HCT116 (cell line): ENCODE results near the gene TPP1. TPM values are rescaled to one million over a fixed set of nuclear protein-coding genes. Genes with fewer than 3 reads are reported as not detected.

Experiments used
- ATAC-seq: fragments of 200-7000 bp; cut with Tn5 transposase; 2 replicates; pipeline ENCODE4 v1.9.1; 2020; ENCODE audit warnings: mild to moderate bottlenecking, moderate library complexity
- BruUV-seq: library from RNA; stranded (reverse); fragments of 400-500 nt; replicated peaks from 2 replicates; lab custom pipeline; 2021; lab: Mats Ljungman, UMichigan
- CTCF ChIA-PET: fragments of 300-600 bp; sonication (Branson Sonifier 250); formaldehyde crosslinking; loops from one replicate; lab custom pipeline; 2021; ENCODE audit warnings: antibody characterized with exemption; lab: Charles Lee
- POLR2A ChIA-PET: fragments of 300-600, 350-600 bp; sonication (Branson Sonifier 250); formaldehyde crosslinking; loops from one replicate; lab custom pipeline; 2021; ENCODE audit warnings: antibody characterized with exemption; lab: Charles Lee
- RAD21 ChIA-PET, 2 experiments: fragments of 300-600 bp; sonication (Branson Sonifier 250); formaldehyde crosslinking; loops; one replicate each; lab custom pipeline; 2023; ENCODE audit warnings: low total read pairs in 2 of 2; ENCODE audit not compliant: uncharacterized antibody in 2 of 2, unreplicated experiment in 2 of 2, low non-redundant PET in 1 of 2; lab: Charles Lee
- DNase-seq: peaks from one replicate; pipeline ENCODE4 v3.0.0-alpha.2; 2010; ENCODE audit warnings: low read depth, low spot score
- H2AFZ ChIP-seq: fragments of 200-600 bp; shearing (Covaris generic), sonication (generic); 2 replicates; pipeline ENCODE4 v1.6.1; 2017; ENCODE audit warnings: low read depth, mixed run types, mixed read lengths, antibody characterized with exemption, low read length; ENCODE audit not compliant: poor library complexity, severe bottlenecking
- H3K27ac ChIP-seq: 2 replicates; pipeline ENCODE4 v1.5.1; 2012; ENCODE audit warnings: low read depth, low read length
- H3K27me3 ChIP-seq: fragments of 200-600 bp; sonication (generic); 2 replicates; pipeline ENCODE4 v1.6.1; 2016; ENCODE audit warnings: mixed run types, low read length, mixed read lengths; ENCODE audit not compliant: insufficient read depth
- H3K36me3 ChIP-seq, 2 experiments: fragments of 200-500 bp in 1 of 2; fragments of 200-600 bp in 1 of 2; sonication (Bioruptor generic) in 1 of 2; sonication (generic) in 1 of 2; 2 replicates each; pipeline versions ENCODE4 v1.5.1 to v1.6.1; 2014 to 2016; ENCODE audit warnings: low read length in 2 of 2, inconsistent platforms in 1 of 2, mixed read lengths in 1 of 2, mixed run types in 1 of 2; ENCODE audit not compliant: insufficient read depth in 2 of 2, control insufficient read depth in 1 of 2
- H3K4me1 ChIP-seq, 2 experiments: fragments of 200-600 bp in 1 of 2; sonication (generic) in 1 of 2; 2 replicates each; pipeline versions ENCODE4 v1.5.1 to v1.6.1; 2012 to 2017; ENCODE audit warnings: low read length in 2 of 2, inconsistent platforms in 1 of 2, mild to moderate bottlenecking in 1 of 2, mixed read lengths in 1 of 2, mixed run types in 1 of 2, moderate library complexity in 1 of 2; ENCODE audit not compliant: insufficient read depth in 2 of 2, control insufficient read depth in 1 of 2
- H3K4me2 ChIP-seq: fragments of 200-600 bp; sonication (generic); 2 replicates; pipeline ENCODE4 v1.6.1; 2017; ENCODE audit warnings: mixed run types, low read length, mixed read lengths
- H3K4me3 ChIP-seq, 2 experiments: fragments of 200-600 bp in 1 of 2; sonication (generic) in 1 of 2; replicated peaks in 1 of 2; 2 replicates each; pipeline ENCODE4 v1.5.1; 2011 to 2016; ENCODE audit warnings: low read length in 2 of 2, control low read depth in 1 of 2, low read depth in 1 of 2, mild to moderate bottlenecking in 1 of 2, mixed read lengths in 1 of 2, mixed run types in 1 of 2
- H3K79me2 ChIP-seq: fragments of 200-600 bp; sonication (generic); 2 replicates; pipeline ENCODE4 v1.6.1; 2017; ENCODE audit warnings: mild to moderate bottlenecking, mixed run types, low read length, moderate library complexity, mixed read lengths; ENCODE audit not compliant: insufficient read depth
- H3K9ac ChIP-seq: fragments of 200-600 bp; sonication (generic); 2 replicates; pipeline ENCODE4 v1.6.1; 2016; ENCODE audit warnings: low read length, mixed read lengths
- H3K9me2 ChIP-seq: fragments of 200-600 bp; sonication (generic), shearing (Covaris generic); 2 replicates; pipeline ENCODE4 v1.6.1; 2017; ENCODE audit warnings: mixed run types, mild to moderate bottlenecking, moderate library complexity; ENCODE audit not compliant: insufficient read depth
- H3K9me3 ChIP-seq, 2 experiments: fragments of 200-500 bp in 1 of 2; fragments of 200-600 bp in 1 of 2; sonication (Bioruptor generic) in 1 of 2; sonication (generic) in 1 of 2; 2 replicates each; pipeline ENCODE4 v1.6.1; 2014 to 2017; ENCODE audit warnings: low read length in 2 of 2, mixed read lengths in 2 of 2, inconsistent platforms in 1 of 2, low read depth in 1 of 2, mild to moderate bottlenecking in 1 of 2, mixed run types in 1 of 2, moderate library complexity in 1 of 2; ENCODE audit not compliant: control insufficient read depth in 1 of 2, insufficient read depth in 1 of 2
- H4K20me1 ChIP-seq: fragments of 200-600 bp; sonication (generic), shearing (Covaris generic); 2 replicates; pipeline ENCODE4 v1.6.1; 2017; ENCODE audit warnings: mixed run types, mild to moderate bottlenecking, moderate library complexity; ENCODE audit not compliant: insufficient read depth
- ATF3 ChIP-seq: IDR thresholded peaks from 2 replicates; pipeline ENCODE4 v1.6.1; 2012
- EZH2 ChIP-seq: fragments of 200-600 bp; sonication (generic); IDR thresholded peaks from 2 replicates; pipeline ENCODE4 v1.6.1; 2017; ENCODE audit warnings: antibody characterized with exemption, mixed run types
- FOSL1 ChIP-seq: IDR thresholded peaks from 2 replicates; pipeline ENCODE4 v1.6.1; 2012; ENCODE audit warnings: low read depth
- JUND ChIP-seq: IDR thresholded peaks from 2 replicates; pipeline ENCODE4 v1.6.1; 2012
- POLR2A ChIP-seq: IDR thresholded peaks from 2 replicates; pipeline ENCODE4 v1.7.0; 2011; ENCODE audit warnings: borderline replicate concordance; ENCODE audit not compliant: insufficient read depth, insufficient read length; ENCODE audit errors: extremely low read depth
- SP1 ChIP-seq: IDR thresholded peaks from 2 replicates; pipeline ENCODE4 v1.6.1; 2012; ENCODE audit warnings: low read depth
- YY1 ChIP-seq: IDR thresholded peaks from 2 replicates; pipeline ENCODE4 v1.6.1; 2011; ENCODE audit warnings: low read length, low read depth, moderate library complexity, mild to moderate bottlenecking; ENCODE audit not compliant: insufficient replicate concordance; ENCODE audit errors: extremely low read depth
- ZNF274 ChIP-seq: fragments of 200-500 bp; sonication (Bioruptor generic); IDR thresholded peaks from 2 replicates; pipeline ENCODE4 v1.6.1; 2014; ENCODE audit warnings: mild to moderate bottlenecking, low read depth, low read length, inconsistent platforms
- intact Hi-C: fragments of 100-400 bp; cut with micrococcal nuclease; formaldehyde crosslinking; loops from 2 replicates; pipeline ENCODE4 v1.10.0; 2022
- total RNA-seq: library from RNA; stranded (reverse); gene quantifications from one replicate; pipeline ENCODE4 v1.2.1, GENCODE V29; 2021; ENCODE audit not compliant: unreplicated experiment
- TF ChIP-seq, protein P1 (sequence below): IDR thresholded peaks from 2 replicates; pipeline ENCODE4 v1.6.1; 2012; ENCODE audit warnings: low read depth

The TPP1 gene
- total RNA-seq, 1 experiment from 2014 or later: 44.7 TPM

DNA sequence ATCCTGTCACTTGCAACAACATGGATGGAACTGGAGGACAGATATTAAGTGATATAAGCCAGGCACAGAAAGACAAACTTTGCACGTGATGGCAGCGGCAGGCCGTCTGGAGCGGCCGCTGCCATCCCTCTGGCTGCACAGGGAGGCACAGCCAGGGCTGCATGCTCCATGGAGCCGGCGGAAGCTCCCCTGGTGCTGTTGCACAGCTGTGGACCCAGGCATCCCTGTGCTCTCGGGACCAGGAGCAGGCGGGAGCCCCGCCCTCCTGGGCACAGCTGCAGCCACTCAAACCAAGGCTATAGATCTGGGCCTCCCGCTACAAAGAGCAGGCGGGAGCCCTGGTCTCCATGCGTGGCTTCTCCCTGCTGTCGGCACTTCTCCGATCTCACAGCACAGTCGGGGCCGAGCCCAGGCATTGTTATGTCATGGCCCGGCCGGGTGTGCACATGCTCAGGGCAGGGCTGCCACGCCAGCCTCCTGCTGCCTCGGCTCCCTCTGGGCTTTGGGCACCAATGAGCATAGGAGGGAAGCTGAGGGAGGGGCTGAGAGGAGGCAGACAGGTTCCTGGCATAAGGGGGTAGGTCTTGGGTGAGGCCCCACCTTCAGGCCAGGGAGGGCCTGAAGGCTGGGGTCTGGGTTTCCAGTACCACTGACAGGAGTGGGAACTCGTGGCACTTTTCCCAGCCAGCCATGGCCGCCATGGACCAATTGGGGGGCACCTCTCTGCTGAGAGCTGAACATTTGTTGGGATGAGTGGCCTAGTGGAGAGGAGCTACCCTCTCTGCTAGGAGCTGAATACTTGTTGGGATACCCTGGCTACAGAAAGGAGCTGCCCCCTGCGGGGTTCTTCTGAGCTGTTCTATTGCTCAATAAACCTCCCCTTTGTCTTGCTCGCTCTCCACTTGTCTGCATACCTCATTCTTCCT is 32.5 kb downstream of the TPP1 start:
- Histone ChIP-seq H3K4me3 (no peak overlapping the region), H2AFZ (no peak overlapping the region), H3K36me3 (peaks cover 0 to 3% of the 10 kb centered on the region in 2 experiments; a peak in 1 of 4 replicates), H3K4me2 (no peak overlapping the region), H3K4me1 (no peaks in the 10 kb centered on the region), H3K9me2 (no peaks in the 10 kb centered on the region), H3K9ac (no peak overlapping the region), H3K79me2 (0 out of 2 replicates have a peak, but pooled peaks cover 5% of the 10 kb centered on the region), H3K9me3 (peaks cover 4 to 13% of the 10 kb centered on the region in 2 experiments; a peak in 1 of 4 replicates), H3K27ac (no peak overlapping the region), H3K27me3 (no peaks in the 10 kb centered on the region), H4K20me1 (no peaks in the 10 kb centered on the region)
- DNase-seq: no peak
- POLR2A ChIA-PET: no interaction called here
- CTCF ChIA-PET: no interaction called here
- intact Hi-C loops: no loop called here
- RAD21 ChIA-PET: no interaction called here
- no peak for ATAC-seq
- TF ChIP-seq FOSL1 (no peak), EZH2 (no peak), POLR2A (no peak), YY1 (no peak), ZNF274 (no peak), ATF3 (no peak), SP1 (no peak), JUND (no peak)
- TF ChIP-seq, protein P1, sequence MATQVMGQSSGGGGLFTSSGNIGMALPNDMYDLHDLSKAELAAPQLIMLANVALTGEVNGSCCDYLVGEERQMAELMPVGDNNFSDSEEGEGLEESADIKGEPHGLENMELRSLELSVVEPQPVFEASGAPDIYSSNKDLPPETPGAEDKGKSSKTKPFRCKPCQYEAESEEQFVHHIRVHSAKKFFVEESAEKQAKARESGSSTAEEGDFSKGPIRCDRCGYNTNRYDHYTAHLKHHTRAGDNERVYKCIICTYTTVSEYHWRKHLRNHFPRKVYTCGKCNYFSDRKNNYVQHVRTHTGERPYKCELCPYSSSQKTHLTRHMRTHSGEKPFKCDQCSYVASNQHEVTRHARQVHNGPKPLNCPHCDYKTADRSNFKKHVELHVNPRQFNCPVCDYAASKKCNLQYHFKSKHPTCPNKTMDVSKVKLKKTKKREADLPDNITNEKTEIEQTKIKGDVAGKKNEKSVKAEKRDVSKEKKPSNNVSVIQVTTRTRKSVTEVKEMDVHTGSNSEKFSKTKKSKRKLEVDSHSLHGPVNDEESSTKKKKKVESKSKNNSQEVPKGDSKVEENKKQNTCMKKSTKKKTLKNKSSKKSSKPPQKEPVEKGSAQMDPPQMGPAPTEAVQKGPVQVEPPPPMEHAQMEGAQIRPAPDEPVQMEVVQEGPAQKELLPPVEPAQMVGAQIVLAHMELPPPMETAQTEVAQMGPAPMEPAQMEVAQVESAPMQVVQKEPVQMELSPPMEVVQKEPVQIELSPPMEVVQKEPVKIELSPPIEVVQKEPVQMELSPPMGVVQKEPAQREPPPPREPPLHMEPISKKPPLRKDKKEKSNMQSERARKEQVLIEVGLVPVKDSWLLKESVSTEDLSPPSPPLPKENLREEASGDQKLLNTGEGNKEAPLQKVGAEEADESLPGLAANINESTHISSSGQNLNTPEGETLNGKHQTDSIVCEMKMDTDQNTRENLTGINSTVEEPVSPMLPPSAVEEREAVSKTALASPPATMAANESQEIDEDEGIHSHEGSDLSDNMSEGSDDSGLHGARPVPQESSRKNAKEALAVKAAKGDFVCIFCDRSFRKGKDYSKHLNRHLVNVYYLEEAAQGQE: no peak
- BruUV-seq: no TSS peak
